Activated T-cell treated with anti-CD3 and anti-CD28 coated beads, Interleukin-2, amount 50 U/mL, for 48 hours (primary cell): ENCODE data around the gene SNRPA.
"Not testable (repeated sequence)": the region's sequence is repeated elsewhere in the genome, so short reads cannot be mapped to it uniquely, and the experiment has no call there.

ENCODE experiments used
- DNase-seq, 2 experiments: peaks; one replicate each; pipeline ENCODE4 v3.0.0-alpha.2; 2020

SNRPA gene

GRCh38 chr19:40777937-40778705 lies 27.1 kb downstream of the SNRPA start, which contains the start of gene RAB4B:
Gene RAB4B (plus strand): TSS chr19:40778247. CDS start chr19:40778376, 129 bp downstream.
- peak; percentile 100 for DNase-seq

GRCh38 chr19:40778706-40779284 lies 27.8 kb downstream of the SNRPA start:
- DNase-seq, result no peak

- DNase-seq, result no peak
Observed at GRCh38 chr19:40780582-40780981, 29.6 kb downstream of the SNRPA start.

GRCh38 chr19:40781140-40781539 lies 30.1 kb downstream of the SNRPA start:
- DNase-seq, result no peak

- no peak for DNase-seq
Observed at GRCh38 chr19:40783711-40784110, 32.7 kb downstream of the SNRPA start.

GRCh38 chr19:40784146-40784545 lies 33.1 kb downstream of the SNRPA start:
- not testable (repeated sequence) for DNase-seq

GRCh38 chr19:40785526-40785925 lies 34.5 kb downstream of the SNRPA start:
- peak in 1 of 2 experiments; percentile 21 for DNase-seq

- no peak for DNase-seq
Observed at GRCh38 chr19:40786060-40787037, 35.3 kb downstream of the SNRPA start.

GRCh38 chr19:40791349-40791748 lies 40.3 kb downstream of the SNRPA start:
- DNase-seq, result no peak

- DNase-seq, result no peak
Observed at GRCh38 chr19:40791996-40792395, 41.0 kb downstream of the SNRPA start.

GRCh38 chr19:40797166-40797962 lies 46.4 kb downstream of the SNRPA start:
- DNase-seq, result peak in 1 of 2 experiments; percentile 23

- DNase-seq, result peak; percentile 71 to 77
Observed at GRCh38 chr19:40797963-40798682, 47.1 kb downstream of the SNRPA start.

- DNase-seq, result peak; percentile 100
Observed at GRCh38 chr19:40798683-40799557, 47.9 kb downstream of the SNRPA start, which contains the start of gene EGLN2. Gene EGLN2 (plus strand): TSS chr19:40799191. CDS start chr19:40800573, 1,382 bp downstream.

GRCh38 chr19:40799558-40800338 lies 48.7 kb downstream of the SNRPA start:
- peak; percentile 50 to 56 for DNase-seq

- DNase-seq, result peak; percentile 19 to 22
Observed at GRCh38 chr19:40800339-40800996, 49.5 kb downstream of the SNRPA start.

GRCh38 chr19:40800997-40801377 lies 50.0 kb downstream of the SNRPA start:
- DNase-seq, result peak in 1 of 2 experiments; percentile 18

GRCh38 chr19:40801426-40802299 lies 50.7 kb downstream of the SNRPA start:
- DNase-seq, result no peak
